HepG2 (cell line): ENCODE measurements around the gene IFNLR1.

Source experiments
- EP300 ChIP-seq, 3 experiments: sonication (generic) in 1 of 3; formaldehyde crosslinking in 1 of 3; IDR thresholded peaks; 2 replicates each; pipeline versions ENCODE4 v1.5.1 to v1.6.1; 2011 to 2020; ENCODE audit warnings: low read depth in 2 of 3, low read length in 2 of 3, borderline replicate concordance in 1 of 3, improper control_type of control experiment in 1 of 3, mild to moderate bottlenecking in 1 of 3, missing genetic modification reagents in 1 of 3, moderate library complexity in 1 of 3
- ETV5 ChIP-seq: IDR thresholded peaks from 2 replicates; pipeline ENCODE4 v1.6.1; 2018; ENCODE audit warnings: missing biosample characterization, missing genetic modification reagents, inconsistent platforms, borderline replicate concordance
- EZH2 ChIP-seq: conservative IDR thresholded peaks from 2 replicates; pipeline ENCODE4 v1.6.1; 2012; ENCODE audit warnings: mild to moderate bottlenecking, low read depth, low read length, moderate library complexity
- KLF12 ChIP-seq: sonication (generic); formaldehyde crosslinking; IDR thresholded peaks from 2 replicates; pipeline ENCODE4 v1.4.0; 2020; ENCODE audit warnings: missing genetic modification reagents, borderline replicate concordance
- POLR2A ChIP-seq, 2 experiments: IDR thresholded peaks; 2 replicates each; pipeline ENCODE4 v1.6.1; 2011; ENCODE audit warnings: low read depth in 2 of 2, low read length in 2 of 2, mild to moderate bottlenecking in 1 of 2, moderate library complexity in 1 of 2; ENCODE audit not compliant: insufficient read depth in 1 of 2
- PRMT3 ChIP-seq: sonication (generic); formaldehyde crosslinking; IDR thresholded peaks from 2 replicates; pipeline ENCODE4 v1.8.1; 2022; ENCODE audit warnings: low read depth, mild to moderate bottlenecking, moderate library complexity, missing genetic modification reagents, borderline replicate concordance
- TAF1 ChIP-seq: sonication (generic); formaldehyde crosslinking; IDR thresholded peaks from 2 replicates; pipeline ENCODE4 v1.4.0; 2020; ENCODE audit warnings: missing genetic modification reagents
- ZNF747 ChIP-seq: sonication (generic); formaldehyde crosslinking; IDR thresholded peaks from 2 replicates; pipeline ENCODE4 v1.8.1; 2023; ENCODE audit warnings: missing genetic modification reagents, mild to moderate bottlenecking, borderline replicate concordance
- TF ChIP-seq, protein P1 (sequence below): IDR thresholded peaks from 2 replicates; pipeline ENCODE4 v1.6.1; 2016; ENCODE audit warnings: missing compliant biosample characterization, missing genetic modification reagents, borderline replicate concordance

GRCh38 chr1:24119489-24119858 is 67.6 kb downstream of the IFNLR1 start:
- no peak for TF ChIP-seq TAF1 (CRISPR knock-in tag)
- TF ChIP-seq, protein P1, sequence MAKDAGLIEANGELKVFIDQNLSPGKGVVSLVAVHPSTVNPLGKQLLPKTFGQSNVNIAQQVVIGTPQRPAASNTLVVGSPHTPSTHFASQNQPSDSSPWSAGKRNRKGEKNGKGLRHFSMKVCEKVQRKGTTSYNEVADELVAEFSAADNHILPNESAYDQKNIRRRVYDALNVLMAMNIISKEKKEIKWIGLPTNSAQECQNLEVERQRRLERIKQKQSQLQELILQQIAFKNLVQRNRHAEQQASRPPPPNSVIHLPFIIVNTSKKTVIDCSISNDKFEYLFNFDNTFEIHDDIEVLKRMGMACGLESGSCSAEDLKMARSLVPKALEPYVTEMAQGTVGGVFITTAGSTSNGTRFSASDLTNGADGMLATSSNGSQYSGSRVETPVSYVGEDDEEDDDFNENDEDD (CRISPR knock-in tag), result no peak
- TF ChIP-seq ETV5 (CRISPR knock-in tag), result no peak
- no peak for TF ChIP-seq KLF12 (CRISPR knock-in tag)
- TF ChIP-seq EP300 (IDR thresholded peaks at IDR 0.05; ENCODE audit: low read depth in 2 of 2, low read length in 2 of 2), result no peak
- no peak for TF ChIP-seq EP300 (CRISPR knock-in tag; IDR thresholded peaks at IDR 0.05; ENCODE audit: borderline replicate concordance)
- TF ChIP-seq EZH2, result no peak
- TF ChIP-seq PRMT3 (CRISPR knock-in tag), result no peak
- TF ChIP-seq ZNF747 (CRISPR knock-in tag), result no peak
- no peak for TF ChIP-seq POLR2A (IDR thresholded peaks at IDR 0.05; ENCODE audit: insufficient read depth in 1 of 2, low read depth in 2 of 2, low read length in 2 of 2)
